PC-9 (cell line): ENCODE data around the gene AAK1. TPM values are rescaled to one million over a fixed set of nuclear protein-coding genes. Genes with fewer than 3 reads are reported as not detected.

Experiments
- BruUV-seq: library from RNA; stranded (reverse); fragments of 400-500 nt; replicated peaks from 2 replicates; lab custom pipeline; 2021; lab: Mats Ljungman, UMichigan
- CTCF ChIA-PET: fragments of 300-600 bp; sonication (Branson Sonifier 250); formaldehyde crosslinking; loops from one replicate; lab custom pipeline; 2022; ENCODE audit warnings: antibody characterized with exemption; lab: Charles Lee
- POLR2A ChIA-PET: fragments of 300-600 bp; sonication (Branson Sonifier 250); formaldehyde crosslinking; loops from one replicate; lab custom pipeline; 2022; ENCODE audit warnings: antibody characterized with exemption; ENCODE audit not compliant: unreplicated experiment; lab: Charles Lee
- DNase-seq, 2 experiments: peaks; one replicate each; pipeline versions ENCODE4 v3.0.0 to v3.0.0-alpha.2; 2015 to 2022; ENCODE audit warnings: mixed read lengths in 1 of 2
- H2AFZ ChIP-seq: fragments of 200-600 bp; sonication (generic); 2 replicates; pipeline ENCODE4 v1.8.1; 2017; ENCODE audit warnings: antibody characterized with exemption
- H3F3A ChIP-seq: fragments of 200-600 bp; sonication (generic); 2 replicates; pipeline ENCODE4 v1.8.1; 2017; ENCODE audit warnings: antibody characterized with exemption, mild to moderate bottlenecking, low read depth; ENCODE audit not compliant: insufficient read depth
- H3K27ac ChIP-seq: fragments of 200-600 bp; sonication (generic); 2 replicates; pipeline ENCODE4 v1.6.1; 2016; ENCODE audit warnings: mixed run types
- H3K27me3 ChIP-seq: fragments of 200-600 bp; sonication (generic); 2 replicates; pipeline ENCODE4 v1.6.1; 2016; ENCODE audit warnings: low read depth, mixed run types; ENCODE audit not compliant: insufficient read depth
- H3K36me3 ChIP-seq: fragments of 200-600 bp; sonication (generic); 2 replicates; pipeline ENCODE4 v1.6.1; 2016; ENCODE audit warnings: low read depth, mixed run types
- H3K4me1 ChIP-seq: fragments of 200-600 bp; sonication (generic); replicated peaks from 2 replicates; pipeline ENCODE4 v1.6.1; 2016; ENCODE audit warnings: mixed run types; ENCODE audit not compliant: insufficient read depth
- H3K4me2 ChIP-seq: fragments of 200-600 bp; sonication (generic); 2 replicates; pipeline ENCODE4 v1.6.1; 2017; ENCODE audit warnings: mixed run types
- H3K4me3 ChIP-seq: fragments of 200-600 bp; sonication (generic); 2 replicates; pipeline ENCODE4 v1.6.1; 2016; ENCODE audit warnings: mixed run types
- H3K79me2 ChIP-seq: fragments of 200-600 bp; sonication (generic); 2 replicates; pipeline ENCODE4 v1.6.1; 2017; ENCODE audit warnings: low read depth, mixed run types
- H3K9me2 ChIP-seq: fragments of 200-600 bp; sonication (generic); 2 replicates; pipeline ENCODE4 v1.8.1; 2017; ENCODE audit warnings: mild to moderate bottlenecking; ENCODE audit not compliant: insufficient read depth
- H3K9me3 ChIP-seq: fragments of 200-600 bp; sonication (generic); 2 replicates; pipeline ENCODE4 v1.8.1; 2016; ENCODE audit warnings: low read depth; ENCODE audit not compliant: insufficient read depth
- H4K20me1 ChIP-seq: fragments of 200-600 bp; sonication (generic); 2 replicates; pipeline ENCODE4 v1.8.1; 2017; ENCODE audit not compliant: insufficient read depth
- EZH2 ChIP-seq: fragments of 200-600 bp; sonication (generic); IDR thresholded peaks from 2 replicates; pipeline ENCODE4 v1.8.0; 2017; ENCODE audit warnings: antibody characterized with exemption, low read depth
- intact Hi-C: fragments of 100-400 bp; cut with micrococcal nuclease; formaldehyde crosslinking; loops from one replicate; pipeline ENCODE4 v1.10.0; 2022; ENCODE audit not compliant: unreplicated experiment
- total RNA-seq: library from RNA; stranded (reverse); gene quantifications from 2 replicates; pipeline ENCODE4 v1.2.3, GENCODE V29; 2021
- TF ChIP-seq, protein P1 (sequence below): fragments of 200-600 bp; sonication (generic); conservative IDR thresholded peaks from 2 replicates; pipeline ENCODE4 v1.6.1; 2017; ENCODE audit warnings: mixed run types, antibody characterized with exemption, mild to moderate bottlenecking, moderate library complexity

Gene AAK1
- total RNA-seq, 1 experiment from 2014 or later, result 66.6 TPM

DNA sequence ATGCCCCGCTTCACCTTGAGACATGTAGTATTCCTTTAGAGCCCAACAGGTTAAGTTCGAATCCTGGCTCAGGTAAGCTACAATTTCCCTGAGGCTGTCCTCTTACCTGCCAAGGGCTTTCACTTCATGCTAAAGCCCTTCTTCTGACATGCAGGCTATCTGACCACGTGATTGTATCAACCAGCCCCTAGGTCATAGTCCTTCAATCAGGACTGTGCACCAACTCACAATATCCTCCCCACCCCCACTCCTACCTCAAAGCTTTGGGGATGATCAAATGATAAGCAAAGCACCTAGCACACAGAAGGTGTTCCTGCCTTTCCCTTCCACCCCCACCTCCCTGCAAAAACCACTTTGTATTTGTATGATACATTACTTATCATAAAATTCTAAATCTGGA is 78.9 kb downstream of the AAK1 start:
- Histone ChIP-seq H2AFZ (no peak overlapping the region), H4K20me1 (no peaks in the 10 kb centered on the region), H3K79me2 (peaks cover 94% of the 10 kb centered on the region), H3K4me3 (no peak overlapping the region), H3K9me2 (no peaks in the 10 kb centered on the region), H3K36me3 (0 out of 2 replicates have a peak, but pooled peaks cover 10% of the 10 kb centered on the region), H3K27ac (peak overlapping the region; percentile 29; the same call in 1 of the 2 replicates), H3K9me3 (no peaks in the 10 kb centered on the region), H3K27me3 (no peaks in the 10 kb centered on the region), H3F3A (peaks cover 46% of the 10 kb centered on the region), H3K4me1 (peaks cover 72% of the 10 kb centered on the region), H3K4me2 (peak overlapping the region; percentile 65; the same call in 1 of the 2 replicates)
- CTCF ChIA-PET, result interaction anchor here (0.6 kb wide), 1 partner anchor 274 kb away, joined by 4 read pairs; no protein-coding TSS in a partner anchor
- POLR2A ChIA-PET, result no interaction called here
- no peak for DNase-seq
- no peak for TF ChIP-seq EZH2
- TF ChIP-seq, protein P1, sequence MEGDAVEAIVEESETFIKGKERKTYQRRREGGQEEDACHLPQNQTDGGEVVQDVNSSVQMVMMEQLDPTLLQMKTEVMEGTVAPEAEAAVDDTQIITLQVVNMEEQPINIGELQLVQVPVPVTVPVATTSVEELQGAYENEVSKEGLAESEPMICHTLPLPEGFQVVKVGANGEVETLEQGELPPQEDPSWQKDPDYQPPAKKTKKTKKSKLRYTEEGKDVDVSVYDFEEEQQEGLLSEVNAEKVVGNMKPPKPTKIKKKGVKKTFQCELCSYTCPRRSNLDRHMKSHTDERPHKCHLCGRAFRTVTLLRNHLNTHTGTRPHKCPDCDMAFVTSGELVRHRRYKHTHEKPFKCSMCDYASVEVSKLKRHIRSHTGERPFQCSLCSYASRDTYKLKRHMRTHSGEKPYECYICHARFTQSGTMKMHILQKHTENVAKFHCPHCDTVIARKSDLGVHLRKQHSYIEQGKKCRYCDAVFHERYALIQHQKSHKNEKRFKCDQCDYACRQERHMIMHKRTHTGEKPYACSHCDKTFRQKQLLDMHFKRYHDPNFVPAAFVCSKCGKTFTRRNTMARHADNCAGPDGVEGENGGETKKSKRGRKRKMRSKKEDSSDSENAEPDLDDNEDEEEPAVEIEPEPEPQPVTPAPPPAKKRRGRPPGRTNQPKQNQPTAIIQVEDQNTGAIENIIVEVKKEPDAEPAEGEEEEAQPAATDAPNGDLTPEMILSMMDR, result no peak
- intact Hi-C loops, result no loop called here
- no TSS peak for BruUV-seq

DNA sequence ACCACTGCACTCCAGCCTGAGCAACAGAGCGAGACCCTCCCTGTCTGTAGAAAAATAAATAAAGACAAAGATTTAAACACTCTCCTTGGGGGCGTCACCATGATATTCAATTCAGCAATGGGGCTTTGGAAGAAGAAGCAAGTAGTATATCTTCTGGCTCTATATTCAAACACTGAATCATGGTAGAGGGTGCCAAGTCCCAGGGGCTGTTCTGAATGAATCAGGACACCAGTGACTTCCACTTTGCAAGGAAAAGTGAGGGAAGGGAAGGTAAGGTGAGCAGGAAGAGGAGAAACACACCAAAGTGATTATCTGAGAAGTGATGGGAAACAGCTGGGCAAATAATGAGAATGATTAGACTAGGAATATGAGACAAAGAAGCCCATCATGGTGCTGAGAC is 80.5 kb downstream of the AAK1 start:
- Histone ChIP-seq H3F3A (peaks cover 31% of the 10 kb centered on the region), H2AFZ (no peak overlapping the region), H3K36me3 (0 out of 2 replicates have a peak, but pooled peaks cover 10% of the 10 kb centered on the region), H4K20me1 (no peaks in the 10 kb centered on the region), H3K27me3 (no peaks in the 10 kb centered on the region), H3K9me3 (no peaks in the 10 kb centered on the region), H3K4me2 (no peak overlapping the region), H3K4me3 (no peak overlapping the region), H3K9me2 (no peaks in the 10 kb centered on the region), H3K79me2 (peaks cover 92% of the 10 kb centered on the region), H3K4me1 (peaks cover 59% of the 10 kb centered on the region), H3K27ac (no peak overlapping the region)
- POLR2A ChIA-PET, result no interaction called here
- TF ChIP-seq, protein P1, result no peak
- no peak for TF ChIP-seq EZH2
- intact Hi-C loops, result no loop called here
- CTCF ChIA-PET, result interaction anchor here (0.6 kb wide), 1 partner anchor 156 kb away, joined by 5 read pairs; no protein-coding TSS in a partner anchor
- no peak for DNase-seq
- no TSS peak for BruUV-seq

DNA sequence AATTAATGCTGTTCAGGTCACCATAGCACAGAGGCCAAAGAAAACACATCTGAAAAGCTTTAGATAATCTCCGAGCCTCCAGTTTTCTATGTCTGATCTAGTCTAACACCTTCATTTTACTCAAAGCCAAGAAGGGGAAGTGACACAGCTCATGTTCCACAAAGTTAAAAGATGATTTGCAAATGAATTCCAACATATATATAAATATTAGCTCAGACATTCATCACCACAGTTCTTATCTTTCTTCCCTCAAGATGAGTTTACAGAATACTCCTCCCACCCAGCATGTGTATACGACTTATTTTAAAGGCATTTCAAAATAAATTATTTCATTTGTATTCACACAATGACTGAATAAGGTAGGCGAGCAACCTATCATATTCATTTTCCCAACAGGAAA is 82.4 kb downstream of the AAK1 start:
- Histone ChIP-seq H2AFZ (no peak overlapping the region), H3K79me2 (peaks cover 87% of the 10 kb centered on the region), H3K4me2 (no peak overlapping the region), H3K27me3 (no peaks in the 10 kb centered on the region), H3K4me3 (no peak overlapping the region), H3K9me2 (no peaks in the 10 kb centered on the region), H3K4me1 (peaks cover 40% of the 10 kb centered on the region), H3K9me3 (no peaks in the 10 kb centered on the region; the same call in 1 of the 2 replicates), H3K36me3 (0 out of 2 replicates have a peak, but pooled peaks cover 10% of the 10 kb centered on the region), H3K27ac (no peak overlapping the region), H3F3A (peaks cover 13% of the 10 kb centered on the region; the same call in 1 of the 2 replicates), H4K20me1 (no peaks in the 10 kb centered on the region)
- TF ChIP-seq, protein P1, result no peak
- no peak for TF ChIP-seq EZH2
- no TSS peak for BruUV-seq
- ChIA-PET CTCF (no interaction called here), POLR2A (no interaction called here)
- DNase-seq, result no peak
- intact Hi-C loops, result no loop called here
